DND-41 (cell line): ENCODE data around the gene CTNNBL1.

Experiments used
- ATAC-seq: fragments of 200-7000 bp; cut with Tn5 transposase; 3 replicates; pipeline ENCODE4 v1.9.1; 2021; ENCODE audit warnings: low read depth; ENCODE audit not compliant: insufficient read depth
- DNase-seq: peaks from one replicate; pipeline ENCODE4 v3.0.0-alpha.2; 2020
- H2AFZ ChIP-seq: 2 replicates; pipeline ENCODE4 v1.6.0; 2012; ENCODE audit warnings: low read depth, low read length
- H3K27ac ChIP-seq: 2 replicates; pipeline ENCODE4 v1.5.1; 2012; ENCODE audit warnings: low read length, inconsistent platforms
- H3K27me3 ChIP-seq: fragments of 200-600 bp; sonication (generic); 2 replicates; pipeline ENCODE4 v1.6.0; 2012; ENCODE audit warnings: low read length, mild to moderate bottlenecking, inconsistent platforms; ENCODE audit not compliant: insufficient read depth, poor library complexity
- H3K36me3 ChIP-seq: 2 replicates; pipeline ENCODE4 v1.5.1; 2012; ENCODE audit warnings: low read length, inconsistent platforms; ENCODE audit not compliant: insufficient read depth
- H3K4me1 ChIP-seq: 2 replicates; pipeline ENCODE4 v1.5.1; 2012; ENCODE audit warnings: mild to moderate bottlenecking, low read length; ENCODE audit not compliant: insufficient read depth
- H3K4me2 ChIP-seq: 2 replicates; pipeline ENCODE4 v1.6.0; 2012; ENCODE audit warnings: mild to moderate bottlenecking, moderate library complexity, low read length, inconsistent platforms; ENCODE audit not compliant: insufficient read depth
- H3K4me3 ChIP-seq, 2 experiments: fragments of 200-600 bp in 1 of 2; shearing (Covaris generic) in 1 of 2; 2 replicates each; pipeline ENCODE4 v1.5.1; 2012 to 2016; ENCODE audit warnings: inconsistent platforms in 2 of 2, low read length in 2 of 2, mild to moderate bottlenecking in 2 of 2, low read depth in 1 of 2, moderate library complexity in 1 of 2
- H3K79me2 ChIP-seq: 2 replicates; pipeline ENCODE4 v1.6.0; 2012; ENCODE audit warnings: low read length, inconsistent platforms; ENCODE audit not compliant: insufficient read depth
- H3K9ac ChIP-seq: 2 replicates; pipeline ENCODE4 v1.6.0; 2012; ENCODE audit warnings: low read depth, mild to moderate bottlenecking, inconsistent platforms, low read length, moderate library complexity
- H3K9me3 ChIP-seq: 2 replicates; pipeline ENCODE4 v1.5.1; 2012; ENCODE audit warnings: low read length, moderate library complexity, mild to moderate bottlenecking, inconsistent platforms; ENCODE audit not compliant: insufficient read depth, severe bottlenecking
- H4K20me1 ChIP-seq: 2 replicates; pipeline ENCODE4 v1.6.0; 2012; ENCODE audit warnings: low read length; ENCODE audit not compliant: insufficient read depth
- CTCF ChIP-seq: IDR thresholded peaks from 2 replicates; pipeline ENCODE4 v1.5.1; 2012; ENCODE audit warnings: borderline replicate concordance, low read length, moderate library complexity, mild to moderate bottlenecking; ENCODE audit not compliant: poor library complexity, severe bottlenecking; ENCODE audit errors: extremely low read depth
- EZH2 ChIP-seq: IDR thresholded peaks from 3 replicates; pipeline ENCODE4 v1.6.1; 2012; ENCODE audit warnings: borderline replicate concordance, low read depth, mild to moderate bottlenecking, moderate library complexity, low read length, inconsistent platforms; ENCODE audit not compliant: severe bottlenecking

CTNNBL1 gene

GRCh38 chr20:37885593-37886503 lies 192.0 kb downstream of the CTNNBL1 start:
- Histone ChIP-seq H3K4me2 (no peak overlapping the region), H3K9ac (no peak overlapping the region), H4K20me1 (peaks cover 5% of the 10 kb centered on the region; the same call in 1 of the 2 replicates), H3K4me1 (no peaks in the 10 kb centered on the region), H3K27me3 (no peaks in the 10 kb centered on the region), H3K27ac (no peak overlapping the region), H3K9me3 (no peaks in the 10 kb centered on the region), H2AFZ (no peak overlapping the region), H3K79me2 (no peaks in the 10 kb centered on the region), H3K4me3 (no peak overlapping the region), H3K36me3 (no peaks in the 10 kb centered on the region)
- ATAC-seq: no peak
- TF ChIP-seq EZH2 (no peak), CTCF (no peak)
- DNase-seq: no peak

- no peaks in the 10 kb centered on the region for H3K79me2 ChIP-seq
- H3K36me3 ChIP-seq: no peaks in the 10 kb centered on the region
- no peaks in the 10 kb centered on the region for H3K27me3 ChIP-seq
- no peak for DNase-seq
- H4K20me1 ChIP-seq: peaks cover 5% of the 10 kb centered on the region; the same call in 1 of the 2 replicates
- H3K9ac ChIP-seq: no peak overlapping the region
- no peak overlapping the region for H3K4me3 ChIP-seq
- no peak for ATAC-seq
- no peak overlapping the region for H2AFZ ChIP-seq
- H3K4me1 ChIP-seq: no peaks in the 10 kb centered on the region
- TF ChIP-seq EZH2: no peak
- no peak for TF ChIP-seq CTCF
- H3K4me2 ChIP-seq: no peak overlapping the region
- no peak overlapping the region for H3K27ac ChIP-seq
- no peaks in the 10 kb centered on the region for H3K9me3 ChIP-seq
These were observed 193.0 kb downstream of the CTNNBL1 start for GRCh38 chr20:37886851-37887297.

GRCh38 chr20:37888641-37889040 lies 194.8 kb downstream of the CTNNBL1 start:
- H3K79me2 ChIP-seq: no peaks in the 10 kb centered on the region
- peaks cover 5% of the 10 kb centered on the region; the same call in 1 of the 2 replicates for H4K20me1 ChIP-seq
- no peak overlapping the region for H3K4me2 ChIP-seq
- no peak for ATAC-seq
- H2AFZ ChIP-seq: no peak overlapping the region
- H3K27ac ChIP-seq: no peak overlapping the region
- no peak overlapping the region for H3K9ac ChIP-seq
- no peaks in the 10 kb centered on the region for H3K27me3 ChIP-seq
- TF ChIP-seq EZH2: no peak
- no peak for TF ChIP-seq CTCF
- no peaks in the 10 kb centered on the region for H3K36me3 ChIP-seq
- H3K9me3 ChIP-seq: no peaks in the 10 kb centered on the region
- H3K4me1 ChIP-seq: no peaks in the 10 kb centered on the region
- no peak for DNase-seq
- no peak overlapping the region for H3K4me3 ChIP-seq
